GM23338 (cell line): Measurements from ENCODE around the gene KCNJ10. TPM values are rescaled to one million over a fixed set of nuclear protein-coding genes. Genes with fewer than 3 reads are reported as not detected.

Experiments used
- ATAC-seq: fragments of 200-7000 bp; cut with Tn5 transposase; 3 replicates; pipeline ENCODE4 v1.9.1; 2020
- DNase-seq: peaks from one replicate; pipeline ENCODE4 v3.0.0-alpha.2; 2015; ENCODE audit warnings: low spot score
- H2AFZ ChIP-seq: fragments of 200-600 bp; sonication (generic); 2 replicates; pipeline ENCODE4 v1.8.0; 2016; ENCODE audit warnings: antibody characterized with exemption, mild to moderate bottlenecking, moderate library complexity
- H3F3A ChIP-seq: fragments of 200-600 bp; sonication (generic); replicated peaks from 2 replicates; pipeline ENCODE4 v1.8.0; 2017; ENCODE audit warnings: antibody characterized with exemption, mixed run types, low read depth
- H3K27ac ChIP-seq: fragments of 200-600 bp; sonication (generic); 2 replicates; pipeline ENCODE4 v1.6.1; 2016; ENCODE audit warnings: low read depth
- H3K27me3 ChIP-seq: fragments of 200-600 bp; sonication (generic); 2 replicates; pipeline ENCODE4 v1.8.0; 2016; ENCODE audit warnings: mild to moderate bottlenecking, mixed run types, moderate library complexity; ENCODE audit not compliant: insufficient read depth
- H3K36me3 ChIP-seq: fragments of 200-600 bp; sonication (generic); 2 replicates; pipeline ENCODE4 v1.8.0; 2016; ENCODE audit warnings: mild to moderate bottlenecking; ENCODE audit not compliant: insufficient read depth
- H3K4me1 ChIP-seq: fragments of 200-600 bp; sonication (generic); 2 replicates; pipeline ENCODE4 v1.8.0; 2016; ENCODE audit warnings: mild to moderate bottlenecking, moderate library complexity; ENCODE audit not compliant: insufficient read depth
- H3K4me2 ChIP-seq: fragments of 200-600 bp; sonication (generic); 2 replicates; pipeline ENCODE4 v1.7.1; 2017; ENCODE audit warnings: mixed run types
- H3K4me3 ChIP-seq: fragments of 200-600 bp; sonication (generic); 2 replicates; pipeline ENCODE4 v1.6.1; 2016; ENCODE audit warnings: mixed run types
- H3K79me2 ChIP-seq: fragments of 200-600 bp; sonication (generic); replicated peaks from 2 replicates; pipeline ENCODE4 v1.8.0; 2017; ENCODE audit warnings: mild to moderate bottlenecking; ENCODE audit not compliant: insufficient read depth
- H3K9me2 ChIP-seq: fragments of 200-600 bp; sonication (generic); 2 replicates; pipeline ENCODE4 v1.8.0; 2017; ENCODE audit not compliant: insufficient read depth
- H4K20me1 ChIP-seq: fragments of 200-600 bp; sonication (generic); replicated peaks from 2 replicates; pipeline ENCODE4 v1.8.0; 2017; ENCODE audit warnings: mild to moderate bottlenecking; ENCODE audit not compliant: insufficient read depth
- H3K27ac Mint-ChIP-seq: 2 replicates; pipeline ENCODE4 v1.8.0; 2020; ENCODE audit warnings: inconsistent platforms, mild to moderate bottlenecking, moderate library complexity, mixed read lengths
- H3K27me3 Mint-ChIP-seq: 3 replicates; pipeline ENCODE4 v1.8.0; 2022; ENCODE audit warnings: low read depth, mild to moderate bottlenecking, moderate library complexity, mixed read lengths, inconsistent platforms; ENCODE audit not compliant: insufficient read depth, poor library complexity
- H3K36me3 Mint-ChIP-seq: 3 replicates; pipeline ENCODE4 v1.8.0; 2021; ENCODE audit warnings: low read depth, mild to moderate bottlenecking, inconsistent platforms, moderate library complexity, mixed read lengths
- H3K4me1 Mint-ChIP-seq: 3 replicates; pipeline ENCODE4 v1.8.0; 2020; ENCODE audit warnings: mild to moderate bottlenecking, inconsistent platforms, mixed read lengths
- H3K4me3 Mint-ChIP-seq: 3 replicates; pipeline ENCODE4 v1.8.0; 2021; ENCODE audit warnings: moderate library complexity, mild to moderate bottlenecking, inconsistent platforms, mixed read lengths
- H3K9me3 Mint-ChIP-seq: 3 replicates; pipeline ENCODE4 v1.8.0; 2020; ENCODE audit warnings: moderate library complexity, mild to moderate bottlenecking, inconsistent platforms, mixed read lengths
- EZH2phosphoT487 ChIP-seq: fragments of 200-600 bp; sonication (generic); IDR thresholded peaks from one replicate; pipeline ENCODE4 v1.8.1; 2018; ENCODE audit warnings: antibody characterized with exemption; ENCODE audit not compliant: unreplicated experiment
- JUNB ChIP-seq: IDR thresholded peaks from one replicate; pipeline ENCODE4 v1.6.1; 2016; ENCODE audit warnings: antibody characterized with exemption; ENCODE audit not compliant: unreplicated experiment
- NANOG ChIP-seq: IDR thresholded peaks from 2 replicates; pipeline ENCODE4 v1.6.1; 2016; ENCODE audit warnings: antibody characterized with exemption, borderline replicate concordance
- ZNF331 ChIP-seq: fragments of 250-450 bp; sonication (Bioruptor Pico); IDR thresholded peaks from 2 replicates; pipeline ENCODE4 v1.5.0; 2020; ENCODE audit warnings: low read depth, mild to moderate bottlenecking, moderate library complexity
- polyA plus RNA-seq: library from polyadenylated mRNA; unstranded; fragments of >200 nt; fragmentation: Nextera tagmentation; extraction: Ambion mirVana; gene quantifications from 2 replicates; pipeline ENCODE4 v1.2.1, GENCODE V29; 2016
- total RNA-seq: library from RNA; depleted of rRNA; stranded (reverse); fragments of >200 nt; shearing (Covaris generic); gene quantifications from 2 replicates; pipeline ENCODE4 v1.2.3, GENCODE V29; 2014
- TF ChIP-seq, protein P1 (sequence below): IDR thresholded peaks from 2 replicates; pipeline ENCODE4 v1.6.1; 2016; ENCODE audit warnings: antibody characterized with exemption
- TF ChIP-seq, protein P2 (sequence below): IDR thresholded peaks from one replicate; pipeline ENCODE4 v1.6.1; 2018; ENCODE audit warnings: antibody characterized with exemption; ENCODE audit not compliant: unreplicated experiment
- TF ChIP-seq, protein P3 (sequence below), 2 experiments: fragments of 200-600 bp in 1 of 2; sonication (generic) in 1 of 2; conservative IDR thresholded peaks; 2 replicates each; pipeline versions ENCODE4 v1.5.1 to v1.6.1; 2016 to 2017; ENCODE audit warnings: antibody characterized with exemption in 2 of 2, low read depth in 2 of 2, mild to moderate bottlenecking in 2 of 2, moderate library complexity in 1 of 2

KCNJ10 gene
- total and polyA plus RNA-seq, 2 experiments from 2014 or later = 1.4 to 2.8 TPM

DNA sequence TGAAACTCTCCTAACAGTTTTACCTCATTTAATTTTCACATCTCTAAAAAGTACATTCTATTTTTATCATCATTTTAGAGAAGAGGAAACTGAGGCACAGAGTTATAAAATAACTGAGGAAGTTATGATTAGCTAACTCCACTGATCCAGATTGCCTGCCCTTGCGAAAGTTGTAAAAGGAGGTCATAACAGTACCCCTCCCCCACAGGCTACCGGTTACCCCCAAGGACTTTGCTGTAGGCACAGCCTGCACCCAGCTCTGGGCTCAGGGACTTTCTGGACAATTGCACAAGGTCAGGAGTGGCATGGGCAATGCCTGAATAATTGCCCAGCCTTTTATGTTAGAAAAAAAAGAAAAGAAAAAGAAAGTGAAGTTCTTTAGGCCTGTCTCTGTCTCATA, 60.9 kb downstream of the KCNJ10 start:
- H3K27me3 Mint-ChIP-seq = no peaks in the 10 kb centered on the region
- no peaks in the 10 kb centered on the region for H3K4me1 Mint-ChIP-seq
- Histone ChIP-seq H3K79me2 (no peaks in the 10 kb centered on the region), H2AFZ (no peak overlapping the region), H3K4me1 (no peaks in the 10 kb centered on the region), H3K9me2 (no peaks in the 10 kb centered on the region), H3K4me3 (no peak overlapping the region), H3K36me3 (no peaks in the 10 kb centered on the region), H3K27me3 (no peaks in the 10 kb centered on the region), H3K27ac (no peak overlapping the region), H4K20me1 (no peaks in the 10 kb centered on the region), H3K4me2 (no peak overlapping the region), H3F3A (no peaks in the 10 kb centered on the region)
- no peak for TF ChIP-seq NANOG
- TF ChIP-seq, protein P1, sequence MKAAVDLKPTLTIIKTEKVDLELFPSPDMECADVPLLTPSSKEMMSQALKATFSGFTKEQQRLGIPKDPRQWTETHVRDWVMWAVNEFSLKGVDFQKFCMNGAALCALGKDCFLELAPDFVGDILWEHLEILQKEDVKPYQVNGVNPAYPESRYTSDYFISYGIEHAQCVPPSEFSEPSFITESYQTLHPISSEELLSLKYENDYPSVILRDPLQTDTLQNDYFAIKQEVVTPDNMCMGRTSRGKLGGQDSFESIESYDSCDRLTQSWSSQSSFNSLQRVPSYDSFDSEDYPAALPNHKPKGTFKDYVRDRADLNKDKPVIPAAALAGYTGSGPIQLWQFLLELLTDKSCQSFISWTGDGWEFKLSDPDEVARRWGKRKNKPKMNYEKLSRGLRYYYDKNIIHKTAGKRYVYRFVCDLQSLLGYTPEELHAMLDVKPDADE = no peak
- TF ChIP-seq, protein P2, sequence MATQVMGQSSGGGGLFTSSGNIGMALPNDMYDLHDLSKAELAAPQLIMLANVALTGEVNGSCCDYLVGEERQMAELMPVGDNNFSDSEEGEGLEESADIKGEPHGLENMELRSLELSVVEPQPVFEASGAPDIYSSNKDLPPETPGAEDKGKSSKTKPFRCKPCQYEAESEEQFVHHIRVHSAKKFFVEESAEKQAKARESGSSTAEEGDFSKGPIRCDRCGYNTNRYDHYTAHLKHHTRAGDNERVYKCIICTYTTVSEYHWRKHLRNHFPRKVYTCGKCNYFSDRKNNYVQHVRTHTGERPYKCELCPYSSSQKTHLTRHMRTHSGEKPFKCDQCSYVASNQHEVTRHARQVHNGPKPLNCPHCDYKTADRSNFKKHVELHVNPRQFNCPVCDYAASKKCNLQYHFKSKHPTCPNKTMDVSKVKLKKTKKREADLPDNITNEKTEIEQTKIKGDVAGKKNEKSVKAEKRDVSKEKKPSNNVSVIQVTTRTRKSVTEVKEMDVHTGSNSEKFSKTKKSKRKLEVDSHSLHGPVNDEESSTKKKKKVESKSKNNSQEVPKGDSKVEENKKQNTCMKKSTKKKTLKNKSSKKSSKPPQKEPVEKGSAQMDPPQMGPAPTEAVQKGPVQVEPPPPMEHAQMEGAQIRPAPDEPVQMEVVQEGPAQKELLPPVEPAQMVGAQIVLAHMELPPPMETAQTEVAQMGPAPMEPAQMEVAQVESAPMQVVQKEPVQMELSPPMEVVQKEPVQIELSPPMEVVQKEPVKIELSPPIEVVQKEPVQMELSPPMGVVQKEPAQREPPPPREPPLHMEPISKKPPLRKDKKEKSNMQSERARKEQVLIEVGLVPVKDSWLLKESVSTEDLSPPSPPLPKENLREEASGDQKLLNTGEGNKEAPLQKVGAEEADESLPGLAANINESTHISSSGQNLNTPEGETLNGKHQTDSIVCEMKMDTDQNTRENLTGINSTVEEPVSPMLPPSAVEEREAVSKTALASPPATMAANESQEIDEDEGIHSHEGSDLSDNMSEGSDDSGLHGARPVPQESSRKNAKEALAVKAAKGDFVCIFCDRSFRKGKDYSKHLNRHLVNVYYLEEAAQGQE = no peak
- no peak for TF ChIP-seq JUNB
- H3K36me3 Mint-ChIP-seq = no peaks in the 10 kb centered on the region
- H3K9me3 Mint-ChIP-seq = no peaks in the 10 kb centered on the region
- ATAC-seq (no peak), DNase-seq (no peak)
- no peak overlapping the region for H3K4me3 Mint-ChIP-seq
- H3K27ac Mint-ChIP-seq = no peak overlapping the region

DNA sequence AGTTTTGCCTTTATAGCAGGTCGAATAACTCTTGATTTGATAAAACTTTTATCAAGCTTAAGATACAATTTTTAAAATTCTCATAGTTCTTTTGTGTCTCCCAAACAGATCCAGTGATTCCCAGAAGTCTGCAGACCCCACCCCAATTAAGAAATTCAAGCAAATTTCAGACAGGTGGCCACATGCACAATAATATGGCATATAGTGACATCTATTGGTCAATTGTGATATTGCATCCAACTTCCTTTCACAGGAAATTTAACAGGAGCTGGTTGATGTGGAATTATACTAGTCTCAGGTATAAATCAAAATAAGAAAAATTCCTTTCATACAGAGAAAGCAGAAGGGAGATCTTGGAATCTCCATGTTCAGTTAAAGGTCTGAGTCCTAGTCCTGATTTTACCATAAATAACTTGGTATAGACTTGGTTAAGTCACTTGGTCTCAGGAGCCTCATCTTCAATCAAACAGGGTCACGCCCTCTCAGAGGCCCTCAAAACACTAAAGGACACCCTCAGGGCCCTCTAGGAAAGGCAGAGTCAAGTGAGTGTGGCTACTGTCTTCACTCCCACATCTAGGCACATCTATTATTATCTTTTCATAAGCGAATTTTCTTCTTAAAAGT, 62.3 kb downstream of the KCNJ10 start:
- Mint-ChIP-seq H3K27me3 (no peaks in the 10 kb centered on the region), H3K4me3 (no peak overlapping the region), H3K36me3 (no peaks in the 10 kb centered on the region), H3K4me1 (no peaks in the 10 kb centered on the region), H3K27ac (no peak overlapping the region), H3K9me3 (no peaks in the 10 kb centered on the region)
- Histone ChIP-seq H3K79me2 (no peaks in the 10 kb centered on the region), H4K20me1 (no peaks in the 10 kb centered on the region), H3K27ac (no peak overlapping the region), H3K4me1 (no peaks in the 10 kb centered on the region), H3K27me3 (no peaks in the 10 kb centered on the region), H3K4me3 (no peak overlapping the region), H2AFZ (no peak overlapping the region), H3F3A (no peaks in the 10 kb centered on the region), H3K9me2 (no peaks in the 10 kb centered on the region), H3K4me2 (no peak overlapping the region), H3K36me3 (no peaks in the 10 kb centered on the region)
- ATAC-seq (peak; percentile 43; the same call in 2 of the 3 replicates), DNase-seq (peak; percentile 77)
- no peak for TF ChIP-seq EZH2phosphoT487
- TF ChIP-seq, protein P3, sequence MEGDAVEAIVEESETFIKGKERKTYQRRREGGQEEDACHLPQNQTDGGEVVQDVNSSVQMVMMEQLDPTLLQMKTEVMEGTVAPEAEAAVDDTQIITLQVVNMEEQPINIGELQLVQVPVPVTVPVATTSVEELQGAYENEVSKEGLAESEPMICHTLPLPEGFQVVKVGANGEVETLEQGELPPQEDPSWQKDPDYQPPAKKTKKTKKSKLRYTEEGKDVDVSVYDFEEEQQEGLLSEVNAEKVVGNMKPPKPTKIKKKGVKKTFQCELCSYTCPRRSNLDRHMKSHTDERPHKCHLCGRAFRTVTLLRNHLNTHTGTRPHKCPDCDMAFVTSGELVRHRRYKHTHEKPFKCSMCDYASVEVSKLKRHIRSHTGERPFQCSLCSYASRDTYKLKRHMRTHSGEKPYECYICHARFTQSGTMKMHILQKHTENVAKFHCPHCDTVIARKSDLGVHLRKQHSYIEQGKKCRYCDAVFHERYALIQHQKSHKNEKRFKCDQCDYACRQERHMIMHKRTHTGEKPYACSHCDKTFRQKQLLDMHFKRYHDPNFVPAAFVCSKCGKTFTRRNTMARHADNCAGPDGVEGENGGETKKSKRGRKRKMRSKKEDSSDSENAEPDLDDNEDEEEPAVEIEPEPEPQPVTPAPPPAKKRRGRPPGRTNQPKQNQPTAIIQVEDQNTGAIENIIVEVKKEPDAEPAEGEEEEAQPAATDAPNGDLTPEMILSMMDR (conservative IDR thresholded peaks at IDR 0.05; ENCODE audit: low read depth in 2 of 2) = peak; percentile 81 to 96
- no peak for TF ChIP-seq ZNF331 (CRISPR knock-in tag)
